Adrenal gland (tissue), 12 donors: ENCODE results near the gene OPA1. TPM values are rescaled to one million over a fixed set of nuclear protein-coding genes. Genes with fewer than 3 reads are reported as not detected.

Experiments used
- DNase-seq, 7 donors: peaks; one replicate each; pipeline ENCODE4 v3.0.0-alpha.2; 2019 to 2020
- H3K27ac ChIP-seq, 5 donors: fragments of 200-600 bp; sonication (generic) in 4 of 5; 1 replicate in 3 of 5; 2 replicates in 2 of 5; pipeline versions ENCODE4 v1.5.1 to v1.8.0; 2016 to 2020; ENCODE audit warnings: mild to moderate bottlenecking in 1 of 5
- H3K27me3 ChIP-seq: fragments of 200-600 bp; 2 replicates; pipeline ENCODE4 v1.8.0; 2021
- H3K36me3 ChIP-seq, 2 donors: fragments of 200-600 bp; replicated peaks in 1 of 2; 1 replicate in 1 of 2; 2 replicates in 1 of 2; pipeline versions ENCODE4 v1.5.1 to v1.8.0; 2018 to 2022
- H3K4me1 ChIP-seq, 2 donors: fragments of 200-600 bp; replicated peaks in 1 of 2; 1 replicate in 1 of 2; 2 replicates in 1 of 2; pipeline versions ENCODE4 v1.5.1 to v1.8.0; 2018 to 2021
- H3K4me3 ChIP-seq, 4 donors: fragments of 200-600 bp; sonication (generic) in 3 of 4; one replicate each; pipeline ENCODE4 v1.5.1; 2016 to 2018
- H3K9me3 ChIP-seq, 3 donors: fragments of 200-600 bp; sonication (generic) in 1 of 3; replicated peaks in 1 of 3; 1 replicate in 2 of 3; 2 replicates in 1 of 3; pipeline versions ENCODE4 v1.5.1 to v1.8.0; 2016 to 2021
- CTCF ChIP-seq, 6 experiments: fragments of 450-650 bp in 4 of 6; fragments of 200-600 bp in 2 of 6; sonication (generic) in 1 of 6; IDR thresholded peaks; 1 replicate in 5 of 6; 2 replicates in 1 of 6; pipeline versions ENCODE4 v1.5.1 to v1.8.0; 2016 to 2021; ENCODE audit warnings: antibody characterized with exemption in 6 of 6, mild to moderate bottlenecking in 2 of 6, moderate library complexity in 1 of 6
- POLR2A ChIP-seq, 2 donors: fragments of 450-650 bp; IDR thresholded peaks; one replicate each; pipeline ENCODE4 v1.6.1; 2017; ENCODE audit warnings: antibody characterized with exemption in 2 of 2, mild to moderate bottlenecking in 2 of 2, moderate library complexity in 1 of 2
- WGBS, 4 donors: extraction: QIAGEN DNeasy Blood & Tissue Kit in 2 of 4; methylation state at CpG; one replicate each; pipeline versions ENCODE4 v1.1.5 to v1.1.7; 2013 to 2017; 5-methylcytosine and 5-hydroxymethylcytosine counted together
- intact Hi-C, 2 donors: fragments of 100-400 bp; cut with DNase I; formaldehyde crosslinking; loops; one replicate each; pipeline versions ENCODE4 v1.14.1 to v1.15.0; 2022 to 2023
- polyA plus RNA-seq, 3 donors: library from polyadenylated mRNA; stranded (reverse); fragments of 200-250 nt in 2 of 3; fragments of 350-450 nt in 1 of 3; fragmentation: Illumina TruSeq in 1 of 3; extraction: RNeasy Lipid Tissue Mini Kit (QIAGEN cat#74804) in 1 of 3; gene quantifications; one replicate each; pipeline ENCODE4 v1.2.3, GENCODE V29; 2013 to 2014
- total RNA-seq, 9 donors: library from RNA; depleted of rRNA in 4 of 9; stranded (reverse); fragments of >200 nt in 4 of 9; fragments of 120-200 nt in 1 of 9; fragmentation: NEBNext Ultra II Directional in 1 of 9; extraction: Animal tissue kit (Norgen Biotek cat#: 25700) in 1 of 9; gene quantifications; one replicate each; pipeline versions ENCODE4 v1.1.0 to v1.2.4, GENCODE V29; 2013 to 2023
- donor health status: healthy with polysubstance abuse.
- donor health status: Bipolar disorder and iron deficiency.
- donor health status: DM: yes; HTN: yes; CAD: no.
- donor health status: DM: no; HTN: no; CAD: no.
- donor health status: DM: no; HTN: no; CAD: no.
- donor health status: DM: yes; HTN: yes; CAD: no.

OPA1 gene
- total and polyA plus RNA-seq, 12 donors = 13.0 to 194 (median 54.6) TPM

GRCh38 chr3:193650585-193650984, 57.6 kb downstream of the OPA1 start:
- peaks cover 0 to 30% of the 10 kb centered on the region in 2 donors for H3K36me3 ChIP-seq
- intact Hi-C loops = no loop called here
- no peak for DNase-seq
- H3K27ac ChIP-seq = no peak overlapping the region
- H3K27me3 ChIP-seq = no peaks in the 10 kb centered on the region
- WGBS, 4 donors = 95 to 100% (median 97%) methylated on average over 2 of the region's 2 CpGs
- no peaks in the 10 kb centered on the region for H3K9me3 ChIP-seq
- H3K4me3 ChIP-seq = no peak overlapping the region
- TF ChIP-seq POLR2A (IDR thresholded peaks at IDR 0.05) (no peak), CTCF (IDR thresholded peaks at IDR 0.05) (no peak)
- peaks cover 9 to 15% of the 10 kb centered on the region in 2 donors for H3K4me1 ChIP-seq

DNA sequence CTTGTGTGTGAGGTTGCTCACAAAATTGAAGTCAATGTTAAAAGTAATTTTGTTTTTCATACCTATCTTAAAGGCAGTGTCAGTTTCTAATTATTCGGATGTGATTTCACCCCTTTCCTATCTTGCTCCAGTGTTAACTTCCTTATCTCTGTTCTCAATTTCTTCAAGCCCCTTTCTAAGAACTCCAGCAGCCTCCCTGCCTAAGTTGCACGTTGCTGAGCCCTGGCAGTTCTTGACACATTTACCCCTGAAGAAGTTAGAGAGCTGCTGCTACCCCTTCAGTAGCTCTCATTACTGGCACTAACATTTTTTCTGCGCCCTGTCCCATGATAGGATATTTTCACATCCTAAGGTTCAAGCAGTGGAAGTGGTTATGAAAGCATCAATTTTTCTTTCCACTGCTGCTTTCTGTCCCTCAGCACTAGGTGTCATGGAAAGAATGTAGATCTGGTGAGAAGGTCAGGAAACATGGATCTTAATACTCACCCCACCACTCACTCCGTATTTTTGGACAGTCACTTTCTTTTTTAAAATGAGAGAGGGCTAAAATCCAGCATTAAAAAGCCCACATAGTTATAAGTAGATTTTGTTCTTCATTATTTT, 62.9 kb downstream of the OPA1 start:
- Histone ChIP-seq H3K36me3 (peaks cover 0 to 34% of the 10 kb centered on the region in 2 donors), H3K27ac (no peak overlapping the region), H3K9me3 (no peaks in the 10 kb centered on the region), H3K4me1 (no peaks in the 10 kb centered on the region), H3K27me3 (no peaks in the 10 kb centered on the region), H3K4me3 (no peak overlapping the region)
- 69 to 82% (median 78%) methylated on average over 4 of the region's 4 CpGs for WGBS, 4 donors
- no peak for TF ChIP-seq CTCF (IDR thresholded peaks at IDR 0.05)
- TF ChIP-seq POLR2A (IDR thresholded peaks at IDR 0.05) = no peak
- intact Hi-C loops = no loop called here
- DNase-seq = no peak

- Histone ChIP-seq H3K9me3 (no peaks in the 10 kb centered on the region), H3K36me3 (peaks cover 0 to 39% of the 10 kb centered on the region in 2 donors), H3K27me3 (no peaks in the 10 kb centered on the region), H3K4me1 (no peaks in the 10 kb centered on the region), H3K4me3 (no peak overlapping the region), H3K27ac (no peak overlapping the region)
- no peak for TF ChIP-seq POLR2A (IDR thresholded peaks at IDR 0.05)
- intact Hi-C loops = no loop called here
- 87 to 95% (median 89%) methylated on average over 3 of the region's 3 CpGs for WGBS, 4 donors
- DNase-seq = no peak
Observed at GRCh38 chr3:193656445-193656844, 63.4 kb downstream of the OPA1 start.

DNA sequence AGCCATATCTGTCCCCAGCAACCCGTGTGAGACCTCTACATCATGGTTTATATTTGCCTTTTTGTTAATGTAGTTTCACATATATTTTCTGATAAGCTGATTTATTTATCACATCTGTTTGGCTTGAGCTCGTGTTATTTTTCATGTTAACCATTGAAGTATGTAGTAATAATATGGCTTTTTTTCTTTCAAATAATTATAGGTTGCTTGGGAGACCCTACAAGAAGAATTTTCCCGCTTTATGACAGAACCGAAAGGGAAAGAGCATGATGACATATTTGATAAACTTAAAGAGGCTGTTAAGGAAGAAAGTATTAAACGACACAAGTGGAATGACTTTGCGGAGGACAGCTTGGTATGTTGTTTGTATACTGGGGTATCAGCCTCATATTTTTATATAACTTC, 63.9 kb downstream of the OPA1 start:
- H3K27ac ChIP-seq = no peak overlapping the region
- intact Hi-C loops = no loop called here
- TF ChIP-seq POLR2A (IDR thresholded peaks at IDR 0.05) = no peak
- TF ChIP-seq CTCF (IDR thresholded peaks at IDR 0.05) = no peak
- no peaks in the 10 kb centered on the region for H3K4me1 ChIP-seq
- no peak for DNase-seq
- peaks cover 0 to 39% of the 10 kb centered on the region in 2 donors for H3K36me3 ChIP-seq
- H3K27me3 ChIP-seq = no peaks in the 10 kb centered on the region
- no peak overlapping the region for H3K4me3 ChIP-seq
- 88 to 93% (median 91%) methylated on average over 6 of the region's 6 CpGs for WGBS, 4 donors
- H3K9me3 ChIP-seq = no peaks in the 10 kb centered on the region

DNA sequence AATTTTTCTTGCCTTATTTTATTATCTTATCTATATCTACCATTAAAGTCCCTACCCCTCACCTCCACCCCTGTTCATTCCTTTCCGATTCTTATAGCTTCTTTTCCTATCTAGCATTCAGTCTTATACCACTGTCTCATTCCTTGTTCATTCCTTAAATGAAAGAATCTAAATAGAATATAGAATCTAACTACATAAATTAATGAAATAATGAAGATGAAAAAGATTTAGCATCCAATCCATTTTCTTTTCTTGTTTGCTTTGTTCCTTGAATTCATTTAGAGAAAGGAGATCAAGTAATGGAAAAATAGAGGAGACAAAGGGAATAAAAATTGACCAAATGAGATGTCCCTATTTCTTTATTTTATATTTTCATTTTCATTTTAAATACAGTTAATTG, 67.2 kb downstream of the OPA1 start:
- H3K9me3 ChIP-seq = no peaks in the 10 kb centered on the region
- DNase-seq = no peak
- no peaks in the 10 kb centered on the region for H3K27me3 ChIP-seq
- 95 to 100% (median 98%) methylated on average over 1 of the region's 1 CpG for WGBS, 4 donors
- H3K27ac ChIP-seq = no peak overlapping the region
- no peak for TF ChIP-seq POLR2A (IDR thresholded peaks at IDR 0.05)
- no peak for TF ChIP-seq CTCF (IDR thresholded peaks at IDR 0.05)
- H3K4me1 ChIP-seq = peaks cover 0 to 13% of the 10 kb centered on the region in 2 donors
- intact Hi-C loops = loop anchor here in 1 of 2 donors (10.0 kb wide), 1 partner anchor 655 kb away; no protein-coding TSS in a partner anchor
- peaks cover 0 to 45% of the 10 kb centered on the region in 2 donors for H3K36me3 ChIP-seq
- H3K4me3 ChIP-seq = no peak overlapping the region
